GM06990 (cell line): ENCODE measurements around the gene RASGRP3.

Experiments used
- DNase-seq: peaks from one replicate; pipeline ENCODE4 v3.0.0-alpha.2; 2011; ENCODE audit not compliant: insufficient read length; ENCODE audit errors: extremely low read depth
- H3K27me3 ChIP-seq: replicated peaks from 2 replicates; pipeline ENCODE4 v1.6.0; 2011; ENCODE audit warnings: low read length; ENCODE audit not compliant: control insufficient read depth, insufficient read depth
- H3K36me3 ChIP-seq: 2 replicates; pipeline ENCODE4 v1.5.1; 2011; ENCODE audit warnings: low read length; ENCODE audit not compliant: control insufficient read depth, insufficient read depth
- H3K4me3 ChIP-seq: replicated peaks from 2 replicates; pipeline ENCODE4 v1.5.1; 2011; ENCODE audit warnings: low read depth, mild to moderate bottlenecking, control low read depth, low read length
- TF ChIP-seq, protein P1 (sequence below): IDR thresholded peaks from 2 replicates; pipeline ENCODE4 v1.5.1; 2011; ENCODE audit warnings: low read length, control low read depth, mild to moderate bottlenecking, inconsistent platforms; ENCODE audit not compliant: insufficient read depth, poor library complexity, severe bottlenecking

RASGRP3 gene

DNA sequence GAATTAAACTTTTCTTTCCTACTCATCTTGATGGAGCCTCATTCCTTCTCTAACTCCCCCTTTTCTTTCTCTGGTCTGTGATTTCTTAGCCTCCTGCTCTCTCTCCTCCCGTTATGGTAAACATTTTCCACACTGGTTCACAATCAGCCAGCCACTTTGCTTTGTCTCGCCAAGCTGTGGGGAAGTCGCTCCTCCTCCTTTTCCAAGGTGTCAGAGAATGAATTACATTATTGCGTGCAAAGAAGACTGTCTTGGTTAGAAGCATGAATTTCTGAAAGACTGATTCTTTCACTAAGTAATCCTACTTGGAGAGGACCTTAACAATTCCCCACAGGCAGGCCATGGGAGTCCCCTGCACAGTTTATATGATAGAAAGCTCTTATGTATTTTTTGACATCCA, 46.1 kb downstream of the RASGRP3 start:
- no peak overlapping the region for H3K4me3 ChIP-seq
- TF ChIP-seq, protein P1, sequence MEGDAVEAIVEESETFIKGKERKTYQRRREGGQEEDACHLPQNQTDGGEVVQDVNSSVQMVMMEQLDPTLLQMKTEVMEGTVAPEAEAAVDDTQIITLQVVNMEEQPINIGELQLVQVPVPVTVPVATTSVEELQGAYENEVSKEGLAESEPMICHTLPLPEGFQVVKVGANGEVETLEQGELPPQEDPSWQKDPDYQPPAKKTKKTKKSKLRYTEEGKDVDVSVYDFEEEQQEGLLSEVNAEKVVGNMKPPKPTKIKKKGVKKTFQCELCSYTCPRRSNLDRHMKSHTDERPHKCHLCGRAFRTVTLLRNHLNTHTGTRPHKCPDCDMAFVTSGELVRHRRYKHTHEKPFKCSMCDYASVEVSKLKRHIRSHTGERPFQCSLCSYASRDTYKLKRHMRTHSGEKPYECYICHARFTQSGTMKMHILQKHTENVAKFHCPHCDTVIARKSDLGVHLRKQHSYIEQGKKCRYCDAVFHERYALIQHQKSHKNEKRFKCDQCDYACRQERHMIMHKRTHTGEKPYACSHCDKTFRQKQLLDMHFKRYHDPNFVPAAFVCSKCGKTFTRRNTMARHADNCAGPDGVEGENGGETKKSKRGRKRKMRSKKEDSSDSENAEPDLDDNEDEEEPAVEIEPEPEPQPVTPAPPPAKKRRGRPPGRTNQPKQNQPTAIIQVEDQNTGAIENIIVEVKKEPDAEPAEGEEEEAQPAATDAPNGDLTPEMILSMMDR: no peak
- no peak for DNase-seq
- peaks cover 14% of the 10 kb centered on the region for H3K36me3 ChIP-seq
- H3K27me3 ChIP-seq: no peaks in the 10 kb centered on the region

DNA sequence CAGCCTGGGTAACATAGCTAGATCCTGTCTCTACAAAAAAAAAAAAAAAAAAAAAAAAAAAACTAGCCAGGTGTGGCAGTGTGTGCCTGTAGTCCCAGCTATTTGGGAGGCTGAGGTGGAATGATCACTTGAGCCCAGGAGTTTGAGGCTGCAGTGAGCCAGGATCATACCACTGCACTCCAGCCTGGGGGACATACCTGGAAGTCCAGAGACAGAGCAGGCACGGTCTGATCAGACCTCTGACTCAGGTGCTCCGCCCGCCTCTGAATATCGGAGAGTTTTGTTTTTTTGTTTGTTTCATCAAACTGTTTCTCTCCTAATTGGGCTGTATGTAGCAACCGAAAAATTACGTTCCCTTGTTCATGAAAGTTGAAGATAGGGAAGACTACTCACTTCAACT, 49.2 kb downstream of the RASGRP3 start:
- H3K27me3 ChIP-seq: no peaks in the 10 kb centered on the region
- DNase-seq: no peak
- H3K4me3 ChIP-seq: no peak overlapping the region
- TF ChIP-seq, protein P1: no peak
- peaks cover 11% of the 10 kb centered on the region for H3K36me3 ChIP-seq

GRCh38 chr2:33526132-33526531, 49.7 kb downstream of the RASGRP3 start:
- Histone ChIP-seq H3K36me3 (peaks cover 7% of the 10 kb centered on the region), H3K27me3 (no peaks in the 10 kb centered on the region), H3K4me3 (no peak overlapping the region)
- TF ChIP-seq, protein P1: no peak
- no peak for DNase-seq

- Histone ChIP-seq H3K27me3 (no peaks in the 10 kb centered on the region), H3K36me3 (peaks cover 8% of the 10 kb centered on the region), H3K4me3 (no peak overlapping the region)
- TF ChIP-seq, protein P1: no peak
- DNase-seq: no peak
Measured at GRCh38 chr2:33526921-33527320, 50.5 kb downstream of the RASGRP3 start.

DNA sequence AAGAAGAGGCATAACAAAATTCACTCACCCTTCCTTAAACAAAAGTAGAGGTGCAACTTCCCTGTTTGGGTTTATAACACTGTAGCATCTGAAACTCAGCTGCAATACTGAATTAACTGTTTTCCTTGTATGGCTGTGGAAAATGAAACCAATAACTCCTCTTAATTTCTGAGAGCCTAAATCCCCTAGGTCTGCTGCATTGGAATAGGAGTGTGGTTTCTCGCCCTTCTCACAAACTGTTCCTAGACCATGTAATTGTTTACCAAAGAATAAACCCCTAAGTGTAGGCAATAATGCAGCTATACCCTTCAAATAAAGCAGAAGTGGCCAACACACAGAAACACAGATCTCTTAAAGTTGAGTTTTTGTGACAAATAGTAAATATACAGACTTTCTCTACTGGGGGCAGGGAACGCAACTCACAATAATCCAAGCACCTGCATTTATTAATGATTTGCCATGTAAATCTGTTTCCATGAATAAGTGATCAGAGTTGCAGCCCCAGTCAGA, 52.0 kb downstream of the RASGRP3 start:
- no peaks in the 10 kb centered on the region for H3K27me3 ChIP-seq
- no peak for DNase-seq
- peaks cover 10% of the 10 kb centered on the region for H3K36me3 ChIP-seq
- no peak overlapping the region for H3K4me3 ChIP-seq
- TF ChIP-seq, protein P1: no peak

- Histone ChIP-seq H3K36me3 (peaks cover 14% of the 10 kb centered on the region), H3K4me3 (no peak overlapping the region), H3K27me3 (no peaks in the 10 kb centered on the region)
- no peak for DNase-seq
- TF ChIP-seq, protein P1: no peak
Measured at GRCh38 chr2:33529771-33530481, 53.5 kb downstream of the RASGRP3 start.
